H9 (cell line): ENCODE measurements around the gene ABCD3. TPM values are rescaled to one million over a fixed set of nuclear protein-coding genes. Genes with fewer than 3 reads are reported as not detected.

ENCODE experiments used
- DNase-seq: peaks from one replicate; pipeline ENCODE4 v3.0.0-alpha.2; 2017
- H2AFZ ChIP-seq: one replicate; pipeline ENCODE4 v1.6.1; 2013; ENCODE audit warnings: mild to moderate bottlenecking, low read length, control low read depth, moderate library complexity
- H2AK5ac ChIP-seq: 2 replicates; pipeline ENCODE4 v1.6.1; 2013; ENCODE audit warnings: low read length, control low read depth, mixed read lengths; ENCODE audit not compliant: insufficient read length
- H2BK120ac ChIP-seq: one replicate; pipeline ENCODE4 v1.6.1; 2013; ENCODE audit warnings: low read depth, mild to moderate bottlenecking, low read length, control low read depth, inconsistent platforms; ENCODE audit not compliant: poor library complexity, severe bottlenecking
- H2BK12ac ChIP-seq: 2 replicates; pipeline ENCODE4 v1.6.1; 2013; ENCODE audit warnings: low read length, control low read depth, mixed read lengths, low read depth; ENCODE audit not compliant: insufficient read length
- H2BK15ac ChIP-seq: 2 replicates; pipeline ENCODE4 v1.6.1; 2013; ENCODE audit warnings: low read depth, low read length, control low read depth
- H2BK20ac ChIP-seq: one replicate; pipeline ENCODE4 v1.6.1; 2013; ENCODE audit warnings: low read depth, mild to moderate bottlenecking, low read length, control low read depth, inconsistent platforms; ENCODE audit not compliant: poor library complexity, severe bottlenecking
- H2BK5ac ChIP-seq: 2 replicates; pipeline ENCODE4 v1.6.1; 2013; ENCODE audit warnings: low read length, control low read depth, mixed read lengths; ENCODE audit not compliant: insufficient read length
- H3K14ac ChIP-seq: 2 replicates; pipeline ENCODE4 v1.6.1; 2013; ENCODE audit warnings: low read length, control low read depth; ENCODE audit not compliant: insufficient read depth
- H3K18ac ChIP-seq: 2 replicates; pipeline ENCODE4 v1.6.1; 2013; ENCODE audit warnings: low read depth, mild to moderate bottlenecking, mixed read lengths, low read length, control low read depth; ENCODE audit not compliant: insufficient read length
- H3K23ac ChIP-seq: 2 replicates; pipeline ENCODE4 v1.6.1; 2013; ENCODE audit warnings: low read length, control low read depth, mixed read lengths, low read depth; ENCODE audit not compliant: insufficient read length
- H3K23me2 ChIP-seq: 2 replicates; pipeline ENCODE4 v1.6.1; 2013; ENCODE audit warnings: low read depth, mild to moderate bottlenecking, mixed read lengths, low read length, control low read depth; ENCODE audit not compliant: insufficient read length, poor library complexity, severe bottlenecking
- H3K27ac ChIP-seq: 2 replicates; pipeline ENCODE4 v1.5.1; 2013; ENCODE audit warnings: low read length, control low read depth, mixed read lengths, low read depth; ENCODE audit not compliant: insufficient read length
- H3K27me3 ChIP-seq: 2 replicates; pipeline ENCODE4 v1.6.1; 2013; ENCODE audit warnings: low read length, control low read depth, inconsistent platforms; ENCODE audit not compliant: insufficient read depth
- H3K4ac ChIP-seq: 2 replicates; pipeline ENCODE4 v1.6.1; 2013; ENCODE audit warnings: low read depth, mild to moderate bottlenecking, control low read depth, inconsistent platforms, low read length, moderate library complexity
- H3K4me1 ChIP-seq: 2 replicates; pipeline ENCODE4 v1.6.1; 2013; ENCODE audit warnings: low read length, control low read depth, inconsistent platforms; ENCODE audit not compliant: insufficient read depth
- H3K4me2 ChIP-seq: 2 replicates; pipeline ENCODE4 v1.6.1; 2013; ENCODE audit warnings: low read length, control low read depth, mixed read lengths; ENCODE audit not compliant: insufficient read length, insufficient read depth
- H3K56ac ChIP-seq: 2 replicates; pipeline ENCODE4 v1.6.1; 2013; ENCODE audit warnings: low read depth, mild to moderate bottlenecking, mixed read lengths, low read length, control low read depth; ENCODE audit not compliant: insufficient read length
- H3K79me1 ChIP-seq: 2 replicates; pipeline ENCODE4 v1.6.1; 2013; ENCODE audit warnings: low read depth, mild to moderate bottlenecking, moderate library complexity, low read length, control low read depth, inconsistent platforms; ENCODE audit not compliant: insufficient read depth, poor library complexity, severe bottlenecking
- H3K79me2 ChIP-seq: 2 replicates; pipeline ENCODE4 v1.6.1; 2013; ENCODE audit warnings: low read length, control low read depth, inconsistent platforms; ENCODE audit not compliant: insufficient read depth
- H3K9ac ChIP-seq: 2 replicates; pipeline ENCODE4 v1.6.1; 2013; ENCODE audit warnings: low read length, control low read depth, mixed read lengths; ENCODE audit not compliant: insufficient read length; ENCODE audit errors: extremely low read depth
- H3K9me3 ChIP-seq: one replicate; pipeline ENCODE4 v1.6.1; 2013; ENCODE audit warnings: low read depth, low read length, inconsistent platforms; ENCODE audit not compliant: control insufficient read depth
- H3T11ph ChIP-seq: one replicate; pipeline ENCODE4 v1.6.1; 2013; ENCODE audit warnings: mild to moderate bottlenecking, low read length, control low read depth, inconsistent platforms
- H4K20me1 ChIP-seq: one replicate; pipeline ENCODE4 v1.6.1; 2013; ENCODE audit not compliant: control insufficient read depth, insufficient read length, insufficient read depth
- H4K5ac ChIP-seq: 2 replicates; pipeline ENCODE4 v1.6.1; 2013; ENCODE audit warnings: low read depth, mild to moderate bottlenecking, mixed read lengths, low read length, control low read depth; ENCODE audit not compliant: insufficient read length
- H4K8ac ChIP-seq: replicated peaks from 2 replicates; pipeline ENCODE4 v1.6.1; 2013; ENCODE audit warnings: low read length, control low read depth, mixed read lengths, low read depth; ENCODE audit not compliant: insufficient read length
- H4K91ac ChIP-seq: 2 replicates; pipeline ENCODE4 v1.6.1; 2013; ENCODE audit warnings: low read depth, mild to moderate bottlenecking, moderate library complexity, mixed read lengths, low read length, control low read depth; ENCODE audit not compliant: insufficient read length
- H3K27ac Mint-ChIP-seq, 3 experiments: 2 replicates in 2 of 3; 3 replicates in 1 of 3; pipeline ENCODE4 v1.8.0; 2020 to 2021; ENCODE audit warnings: mixed read lengths in 3 of 3, mild to moderate bottlenecking in 1 of 3, moderate library complexity in 1 of 3
- H3K27me3 Mint-ChIP-seq: 2 replicates; pipeline ENCODE4 v1.8.0; 2021; ENCODE audit warnings: low read depth, mild to moderate bottlenecking, moderate library complexity, mixed read lengths
- H3K36me3 Mint-ChIP-seq, 3 experiments: 2 replicates in 2 of 3; 3 replicates in 1 of 3; pipeline ENCODE4 v1.8.0; 2020 to 2021; ENCODE audit warnings: low read depth in 3 of 3, mixed read lengths in 3 of 3; ENCODE audit not compliant: insufficient read depth in 1 of 3
- H3K4me1 Mint-ChIP-seq, 2 experiments: 2 replicates each; pipeline ENCODE4 v1.8.0; 2020; ENCODE audit warnings: mixed read lengths in 2 of 2
- H3K4me3 Mint-ChIP-seq, 2 experiments: 2 replicates in 1 of 2; 3 replicates in 1 of 2; pipeline ENCODE4 v1.8.0; 2020 to 2021; ENCODE audit warnings: mild to moderate bottlenecking in 2 of 2, mixed read lengths in 2 of 2, moderate library complexity in 1 of 2
- H3K9me3 Mint-ChIP-seq, 2 experiments: 2 replicates in 1 of 2; 3 replicates in 1 of 2; pipeline ENCODE4 v1.8.0; 2020; ENCODE audit warnings: mild to moderate bottlenecking in 2 of 2, mixed read lengths in 2 of 2, moderate library complexity in 1 of 2
- WGBS: extraction: QIAGEN DNeasy Blood & Tissue Kit; methylation state at CpG from one replicate; pipeline ENCODE4 v1.1.7; 2013; ENCODE audit warnings: missing lambda C conversion rate, low lambda C conversion rate, mixed read lengths; ENCODE audit not compliant: insufficient read length; ENCODE audit errors: extremely low coverage; 5-methylcytosine and 5-hydroxymethylcytosine counted together
- total RNA-seq: library from RNA; stranded (reverse); gene quantifications from 2 replicates; pipeline ENCODE4 v1.2.1, GENCODE V29; 2021
- TF ChIP-seq, protein P1 (sequence below): fragments of 200-600 bp; sonication (generic); conservative IDR thresholded peaks from 3 replicates; pipeline ENCODE4 v1.8.0; 2021; ENCODE audit warnings: antibody characterized with exemption, mild to moderate bottlenecking

The ABCD3 gene
- total RNA-seq, 1 experiment from 2014 or later, result 32.0 TPM

DNA sequence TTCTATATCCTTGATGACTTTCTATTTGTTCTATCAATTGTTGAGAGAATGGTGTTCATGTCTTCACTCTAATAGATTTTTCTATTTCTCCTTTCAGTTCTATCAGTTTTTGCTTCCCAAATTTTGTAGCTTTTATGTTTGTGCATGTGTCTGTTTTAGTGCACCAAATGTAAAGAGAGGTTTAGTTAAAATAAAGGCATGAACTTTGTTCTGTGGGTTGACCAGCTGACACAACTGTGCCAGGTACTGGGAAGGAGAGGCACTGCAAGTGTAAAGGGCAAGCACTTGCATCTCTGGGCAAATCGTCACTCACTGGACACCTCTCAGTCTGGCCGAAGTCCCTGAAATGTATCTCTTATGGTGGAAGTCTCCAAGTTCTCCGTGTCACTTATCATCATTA is 38.6 kb upstream of the ABCD3 start:
- peaks cover 5 to 6% of the 10 kb centered on the region in 2 experiments for H3K4me1 Mint-ChIP-seq
- no peak overlapping the region for H3K4me3 Mint-ChIP-seq
- Histone ChIP-seq H2BK120ac (no peak overlapping the region), H2BK15ac (no peak overlapping the region), H3K9ac (no peak overlapping the region), H3K4me1 (no peaks in the 10 kb centered on the region; the same call in 1 of the 2 replicates), H3K4me2 (no peak overlapping the region), H3K23me2 (no peaks in the 10 kb centered on the region), H3K23ac (no peak overlapping the region), H3K79me1 (no peaks in the 10 kb centered on the region), H3T11ph (no peak overlapping the region), H4K20me1 (no peaks in the 10 kb centered on the region), H2AFZ (no peak overlapping the region), H3K27ac (no peak overlapping the region), H2AK5ac (no peak overlapping the region), H3K79me2 (no peaks in the 10 kb centered on the region), H4K91ac (no peak overlapping the region), H3K56ac (no peak overlapping the region), H3K9me3 (no peaks in the 10 kb centered on the region), H2BK12ac (no peak overlapping the region), H2BK5ac (no peak overlapping the region), H4K8ac (no peak overlapping the region), H4K5ac (no peak overlapping the region), H3K27me3 (no peaks in the 10 kb centered on the region), H3K14ac (no peak overlapping the region), H2BK20ac (no peak overlapping the region), H3K4ac (no peak overlapping the region), H3K18ac (no peak overlapping the region)
- no CpG with 5 or more reads among the region's 3 CpGs for WGBS
- TF ChIP-seq, protein P1, sequence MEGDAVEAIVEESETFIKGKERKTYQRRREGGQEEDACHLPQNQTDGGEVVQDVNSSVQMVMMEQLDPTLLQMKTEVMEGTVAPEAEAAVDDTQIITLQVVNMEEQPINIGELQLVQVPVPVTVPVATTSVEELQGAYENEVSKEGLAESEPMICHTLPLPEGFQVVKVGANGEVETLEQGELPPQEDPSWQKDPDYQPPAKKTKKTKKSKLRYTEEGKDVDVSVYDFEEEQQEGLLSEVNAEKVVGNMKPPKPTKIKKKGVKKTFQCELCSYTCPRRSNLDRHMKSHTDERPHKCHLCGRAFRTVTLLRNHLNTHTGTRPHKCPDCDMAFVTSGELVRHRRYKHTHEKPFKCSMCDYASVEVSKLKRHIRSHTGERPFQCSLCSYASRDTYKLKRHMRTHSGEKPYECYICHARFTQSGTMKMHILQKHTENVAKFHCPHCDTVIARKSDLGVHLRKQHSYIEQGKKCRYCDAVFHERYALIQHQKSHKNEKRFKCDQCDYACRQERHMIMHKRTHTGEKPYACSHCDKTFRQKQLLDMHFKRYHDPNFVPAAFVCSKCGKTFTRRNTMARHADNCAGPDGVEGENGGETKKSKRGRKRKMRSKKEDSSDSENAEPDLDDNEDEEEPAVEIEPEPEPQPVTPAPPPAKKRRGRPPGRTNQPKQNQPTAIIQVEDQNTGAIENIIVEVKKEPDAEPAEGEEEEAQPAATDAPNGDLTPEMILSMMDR, result no peak
- peaks cover 6% of the 10 kb centered on the region for H3K27me3 Mint-ChIP-seq
- no peak overlapping the region for H3K27ac Mint-ChIP-seq
- no peak for DNase-seq
- no peaks in the 10 kb centered on the region for H3K9me3 Mint-ChIP-seq
- H3K36me3 Mint-ChIP-seq, result no peaks in the 10 kb centered on the region
